ENCODE results near the gene KLHDC7B.
"Not testable (repeated sequence)": the region's sequence is repeated elsewhere in the genome, so short reads cannot be mapped to it uniquely, and the experiment has no call there.

The KLHDC7B gene

GRCh38 chr22:50529897-50530579, 15.7 kb upstream of the KLHDC7B start, which contains the start of gene TYMP:
TSS of gene TYMP (minus strand) at chr22:50530012. CDS start at chr22:50529709, 303 bp downstream.
- DNase-seq (ENCODE audit: low read depth, low spot score) = no peak

DNA sequence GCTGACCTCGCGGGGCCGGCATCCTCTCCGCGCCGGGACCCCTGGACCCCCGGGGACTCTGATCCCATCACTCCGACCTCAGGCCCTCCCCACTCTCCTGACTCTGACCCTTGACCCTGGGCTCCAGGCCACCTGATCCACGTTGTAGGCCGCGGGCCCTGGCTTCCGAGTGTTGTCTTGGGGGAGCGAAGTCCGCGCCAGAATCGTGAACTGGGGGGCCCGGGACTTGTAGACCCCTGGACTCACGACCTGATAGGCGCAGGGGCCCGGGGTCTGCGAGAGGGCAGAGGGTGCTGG, 15.2 kb upstream of the KLHDC7B start:
- DNase-seq (ENCODE audit: low read depth, low spot score) = no peak

- no peak for DNase-seq (ENCODE audit: low read depth, low spot score)
Measured at GRCh38 chr22:50530877-50531545, 14.7 kb upstream of the KLHDC7B start.

- no peak for DNase-seq (ENCODE audit: low read depth, low spot score)
Measured at GRCh38 chr22:50531546-50531961, 14.1 kb upstream of the KLHDC7B start.

GRCh38 chr22:50531962-50532674, 13.6 kb upstream of the KLHDC7B start:
- DNase-seq (ENCODE audit: low read depth, low spot score) = no peak

GRCh38 chr22:50532824-50533796, 12.6 kb upstream of the KLHDC7B start:
- DNase-seq (ENCODE audit: low read depth, low spot score) = no peak

DNA sequence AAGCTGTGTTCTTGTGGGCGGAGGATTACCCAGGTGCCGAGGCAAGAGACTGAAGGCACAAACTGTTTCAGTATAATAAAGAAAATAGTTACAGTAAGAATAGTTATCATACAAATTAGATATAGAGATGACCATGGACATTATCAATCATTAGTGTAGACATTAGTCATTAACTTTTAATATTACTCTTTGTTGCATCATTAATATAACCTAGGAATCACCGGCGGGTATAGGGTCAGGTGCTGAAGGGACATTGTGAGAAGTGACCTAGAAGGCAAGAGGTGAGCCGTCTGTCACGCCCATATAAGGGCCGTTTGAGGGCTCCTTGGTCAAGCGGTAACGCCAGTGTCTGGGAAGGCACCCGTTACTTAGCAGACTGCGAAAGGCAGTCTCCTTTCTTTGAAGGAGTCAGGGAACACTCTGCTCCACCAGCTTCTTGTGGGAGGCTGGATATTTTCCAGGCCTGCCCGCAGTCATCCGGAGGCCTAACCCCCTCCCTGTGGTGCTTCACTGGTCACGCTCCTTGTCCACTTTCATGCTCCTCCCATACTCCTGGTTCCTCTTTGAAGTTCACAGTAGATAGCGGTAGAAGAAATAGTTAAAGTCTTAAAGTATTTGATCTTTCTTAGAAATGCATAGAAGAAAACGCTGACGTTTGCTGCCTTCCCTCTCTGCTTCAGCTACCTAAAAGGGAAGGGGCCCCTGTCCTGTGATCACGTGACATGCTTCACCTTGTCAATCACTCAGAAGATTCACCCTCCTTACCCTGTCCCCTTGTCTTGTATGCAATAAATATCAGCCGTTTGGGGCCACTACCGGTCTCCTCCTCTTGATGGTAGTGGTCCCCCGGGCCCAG, 11.6 kb upstream of the KLHDC7B start:
- DNase-seq (ENCODE audit: low read depth, low spot score) = not testable (repeated sequence)

GRCh38 chr22:50535113-50535512, 10.6 kb upstream of the KLHDC7B start:
- DNase-seq (ENCODE audit: low read depth, low spot score) = no peak

GRCh38 chr22:50536226-50536625, 9.5 kb upstream of the KLHDC7B start:
- no peak for DNase-seq (ENCODE audit: low read depth, low spot score)

DNA sequence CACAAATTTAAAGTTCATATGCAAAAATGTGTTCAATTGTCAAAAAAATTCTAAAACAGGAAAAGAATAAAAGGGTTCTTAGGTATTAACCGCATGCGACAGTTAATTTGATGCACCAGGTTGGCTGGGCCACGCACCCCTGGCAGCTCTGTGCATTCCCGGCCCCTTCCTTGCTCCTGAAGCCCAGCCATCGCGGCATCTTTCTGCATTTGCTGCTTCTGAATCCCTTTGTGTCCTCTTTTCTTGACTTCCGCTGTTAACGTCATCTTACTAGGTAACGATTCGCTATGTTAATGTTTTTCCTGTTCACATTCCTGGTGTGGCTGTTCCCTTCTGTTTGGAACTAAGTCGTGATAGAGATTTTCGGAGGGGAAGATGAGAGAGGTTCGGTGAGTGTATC, 7.9 kb upstream of the KLHDC7B start:
- DNase-seq (ENCODE audit: low read depth, low spot score) = no peak

GRCh38 chr22:50540381-50540780, 5.3 kb upstream of the KLHDC7B start:
- DNase-seq (ENCODE audit: low read depth, low spot score) = no peak

- DNase-seq (ENCODE audit: low read depth, low spot score) = not testable (repeated sequence)
Measured at GRCh38 chr22:50541667-50542026, 4.1 kb upstream of the KLHDC7B start.

GRCh38 chr22:50542416-50542927, 3.2 kb upstream of the KLHDC7B start:
- DNase-seq (ENCODE audit: low read depth, low spot score) = no peak

- DNase-seq (ENCODE audit: low read depth, low spot score) = no peak
Measured at GRCh38 chr22:50544078-50544745, 1.5 kb upstream of the KLHDC7B start.

DNA sequence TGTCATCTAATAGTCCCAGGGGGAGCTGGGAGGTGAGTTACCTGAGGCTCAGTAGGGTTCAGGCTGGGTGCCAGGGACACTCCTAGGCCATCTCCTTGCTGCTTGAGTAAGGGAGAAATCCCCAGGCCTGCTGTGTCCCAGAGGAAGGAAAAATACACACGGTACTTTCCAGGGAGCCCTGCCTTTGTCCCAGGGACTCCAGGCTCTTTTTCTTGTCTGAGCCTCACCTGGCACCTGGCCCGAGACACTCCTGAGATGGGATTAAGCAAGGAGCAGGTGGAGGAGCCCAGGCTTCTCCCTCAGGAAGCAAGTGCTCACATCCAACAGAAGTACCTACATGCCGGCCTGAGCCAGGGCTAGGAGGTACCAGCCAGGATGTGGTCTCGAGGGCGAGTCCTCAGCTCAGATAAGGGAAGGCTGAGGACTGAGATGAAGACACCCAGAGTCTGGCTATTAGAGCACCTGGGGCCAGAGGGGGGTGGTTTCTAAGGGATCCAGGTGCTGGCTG, 899 bp upstream of the KLHDC7B start:
- no peak for DNase-seq (ENCODE audit: low read depth, low spot score)

GRCh38 chr22:50546326-50547262, 895 bp downstream of the KLHDC7B start:
- DNase-seq (ENCODE audit: low read depth, low spot score) = no peak

DNA sequence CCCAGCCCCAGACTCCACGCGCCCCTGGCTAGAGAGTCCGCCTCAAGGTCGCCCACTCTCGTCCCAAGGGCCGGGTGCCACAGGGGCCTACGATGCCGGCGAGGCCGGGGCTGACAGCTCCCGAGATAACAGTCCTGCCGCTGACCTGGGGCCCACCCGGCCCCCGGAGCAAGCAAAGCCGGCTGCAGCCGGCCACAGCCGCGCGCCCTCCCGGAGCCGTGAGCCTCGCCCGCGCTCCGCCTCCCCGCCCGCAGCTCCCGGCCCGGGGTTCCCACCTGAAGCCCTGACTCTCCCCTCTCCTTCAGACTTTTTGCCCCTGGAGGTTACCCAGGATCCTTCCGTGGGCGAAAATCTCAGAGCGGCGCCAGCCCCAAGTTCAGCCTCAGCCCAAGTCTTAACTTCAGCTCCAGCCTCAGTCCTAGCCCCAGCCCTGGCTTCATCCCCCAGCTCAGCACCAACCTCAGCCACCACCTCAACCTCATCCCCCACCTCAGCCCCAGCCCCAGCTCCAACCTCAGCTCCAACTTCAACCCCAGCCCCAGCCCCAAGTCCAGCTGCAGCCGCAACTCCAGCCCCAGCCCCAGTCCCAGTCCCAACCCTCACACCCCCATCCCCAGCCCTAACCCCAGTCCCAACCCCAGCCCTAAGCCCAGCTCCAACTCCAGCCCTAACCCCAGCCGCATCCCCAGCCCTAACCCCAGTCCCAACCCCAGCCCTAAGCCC, 1.7 kb downstream of the KLHDC7B start:
- no peak for DNase-seq (ENCODE audit: low read depth, low spot score)
